ENCODE data around the gene ODF2.

DNA sequence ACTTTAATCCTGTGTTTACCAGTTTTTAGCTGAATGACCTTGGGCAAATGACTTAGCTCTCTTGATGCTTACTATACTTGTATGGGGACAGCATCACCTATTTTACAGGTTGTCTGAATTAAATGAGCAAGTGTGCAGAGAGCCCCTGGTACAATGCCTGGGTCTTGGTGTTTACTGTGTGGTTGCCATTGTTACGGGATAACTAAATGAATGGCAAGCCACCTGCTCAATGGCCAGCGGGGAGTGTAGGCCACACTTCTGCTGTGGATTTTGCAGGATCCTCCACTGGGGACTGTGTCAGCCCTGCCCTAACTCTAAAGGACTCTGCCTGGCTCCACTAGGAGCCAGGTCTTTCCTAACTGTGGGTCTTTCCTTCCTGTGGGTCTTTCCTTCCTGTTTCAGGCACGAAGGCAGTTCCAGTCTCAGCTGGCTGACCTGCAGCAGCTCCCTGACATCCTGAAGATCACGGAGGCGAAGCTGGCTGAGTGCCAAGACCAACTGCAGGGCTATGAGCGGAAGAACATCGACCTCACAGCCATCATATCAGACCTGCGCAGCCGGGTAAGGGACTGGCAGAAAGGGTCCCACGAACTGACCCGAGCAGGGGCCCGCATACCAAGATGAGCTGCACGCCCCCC is 38.4 kb downstream of the ODF2 start:
- no peak for TF ChIP-seq CTCF (IDR thresholded peaks at IDR 0.05)
- TF ChIP-seq EP300 (IDR thresholded peaks at IDR 0.05; ENCODE audit: low read depth) = no peak
- TF ChIP-seq POLR2AphosphoS5 (IDR thresholded peaks at IDR 0.05) = no peak
